HUES6 (cell line): ENCODE data around the gene VSIR.

Experiments used
- H3K27ac ChIP-seq: 2 replicates; pipeline ENCODE4 v1.7.0; 2013; ENCODE audit warnings: low read depth, mild to moderate bottlenecking, low read length, inconsistent platforms
- H3K27me3 ChIP-seq: 2 replicates; pipeline ENCODE4 v1.6.1; 2013; ENCODE audit warnings: low read length; ENCODE audit not compliant: control insufficient read depth, insufficient read depth
- H3K36me3 ChIP-seq: 2 replicates; pipeline ENCODE4 v1.6.1; 2013; ENCODE audit warnings: low read length; ENCODE audit not compliant: control insufficient read depth, insufficient read depth
- H3K4me1 ChIP-seq: 2 replicates; pipeline ENCODE4 v1.6.1; 2013; ENCODE audit warnings: low read length; ENCODE audit not compliant: control insufficient read depth, insufficient read depth
- H3K4me3 ChIP-seq: 2 replicates; pipeline ENCODE4 v1.5.1; 2013; ENCODE audit warnings: low read depth, low read length
- H3K9ac ChIP-seq: one replicate; pipeline ENCODE4 v1.6.1; 2013; ENCODE audit warnings: mild to moderate bottlenecking, low read length
- H3K9me3 ChIP-seq: 2 replicates; pipeline ENCODE4 v1.6.1; 2013; ENCODE audit warnings: low read depth, low read length; ENCODE audit not compliant: control insufficient read depth, insufficient read depth

VSIR gene

GRCh38 chr10:71743089-71743838, 30.1 kb downstream of the VSIR start:
- Histone ChIP-seq H3K4me1 (peaks cover 16% of the 10 kb centered on the region; the same call in 1 of the 2 replicates), H3K9me3 (no peaks in the 10 kb centered on the region), H3K27me3 (no peaks in the 10 kb centered on the region), H3K36me3 (no peaks in the 10 kb centered on the region), H3K9ac (no peak overlapping the region), H3K4me3 (no peak overlapping the region), H3K27ac (no peak overlapping the region)

DNA sequence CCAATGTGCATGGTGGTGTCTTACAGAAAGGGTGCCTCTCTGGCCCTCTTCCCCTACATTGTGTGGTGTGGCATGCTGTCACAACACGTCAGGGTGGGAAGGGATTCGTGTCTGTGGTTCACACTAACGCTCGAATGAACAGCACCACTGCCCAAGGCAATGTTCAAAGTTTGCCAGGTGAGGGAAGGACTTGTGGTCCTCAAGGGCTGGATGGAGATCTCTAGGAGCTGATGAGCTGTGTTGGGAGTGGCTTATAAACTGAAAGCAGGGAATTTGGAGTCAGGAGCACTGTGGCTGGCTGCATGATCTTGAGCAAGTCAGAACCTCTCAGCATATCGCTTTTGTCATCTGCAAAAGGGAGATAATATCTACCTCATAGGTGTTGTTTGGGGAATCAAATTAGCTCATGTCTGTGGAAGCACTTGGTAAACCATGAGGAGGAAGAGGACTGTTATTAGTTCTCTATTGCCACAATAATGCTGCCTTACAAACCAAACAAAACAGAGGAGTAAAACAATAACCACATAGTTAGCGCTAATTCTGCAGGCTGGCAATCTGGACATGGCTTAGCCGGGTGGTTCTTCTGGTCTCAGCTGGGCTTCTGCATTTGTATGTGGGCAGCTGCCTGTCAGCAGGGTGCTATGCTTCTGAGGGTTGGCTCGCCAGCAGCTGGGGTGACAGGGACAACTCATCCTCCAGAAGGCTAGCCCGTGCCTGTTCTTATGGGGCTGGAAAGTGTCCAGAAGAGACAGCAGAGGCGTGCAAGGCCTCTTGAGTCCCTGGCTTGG, 30.8 kb downstream of the VSIR start:
- H3K36me3 ChIP-seq: no peaks in the 10 kb centered on the region
- no peak overlapping the region for H3K9ac ChIP-seq
- no peaks in the 10 kb centered on the region for H3K9me3 ChIP-seq
- H3K27me3 ChIP-seq: no peaks in the 10 kb centered on the region
- H3K27ac ChIP-seq: no peak overlapping the region
- H3K4me3 ChIP-seq: no peak overlapping the region
- H3K4me1 ChIP-seq: peaks cover 15% of the 10 kb centered on the region; the same call in 1 of the 2 replicates

DNA sequence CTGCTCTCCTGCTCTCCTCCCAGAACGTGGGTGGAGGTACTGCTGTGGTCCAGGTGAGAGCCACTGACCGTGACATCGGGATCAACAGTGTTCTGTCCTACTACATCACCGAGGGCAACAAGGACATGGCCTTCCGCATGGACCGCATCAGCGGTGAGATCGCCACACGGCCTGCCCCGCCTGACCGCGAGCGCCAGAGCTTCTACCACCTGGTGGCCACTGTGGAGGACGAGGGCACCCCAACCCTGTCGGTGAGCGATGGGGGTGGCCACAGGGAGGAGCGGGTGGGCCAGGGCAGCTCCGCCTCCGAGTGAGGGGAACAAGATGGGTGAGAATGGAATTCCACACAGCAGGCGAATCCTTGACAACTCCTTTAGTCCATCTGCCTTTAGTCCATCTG, 31.6 kb downstream of the VSIR start:
- Histone ChIP-seq H3K4me3 (no peak overlapping the region), H3K27me3 (no peaks in the 10 kb centered on the region), H3K36me3 (no peaks in the 10 kb centered on the region), H3K4me1 (peaks cover 10% of the 10 kb centered on the region; the same call in 1 of the 2 replicates), H3K9me3 (no peaks in the 10 kb centered on the region), H3K9ac (no peak overlapping the region), H3K27ac (no peak overlapping the region)

DNA sequence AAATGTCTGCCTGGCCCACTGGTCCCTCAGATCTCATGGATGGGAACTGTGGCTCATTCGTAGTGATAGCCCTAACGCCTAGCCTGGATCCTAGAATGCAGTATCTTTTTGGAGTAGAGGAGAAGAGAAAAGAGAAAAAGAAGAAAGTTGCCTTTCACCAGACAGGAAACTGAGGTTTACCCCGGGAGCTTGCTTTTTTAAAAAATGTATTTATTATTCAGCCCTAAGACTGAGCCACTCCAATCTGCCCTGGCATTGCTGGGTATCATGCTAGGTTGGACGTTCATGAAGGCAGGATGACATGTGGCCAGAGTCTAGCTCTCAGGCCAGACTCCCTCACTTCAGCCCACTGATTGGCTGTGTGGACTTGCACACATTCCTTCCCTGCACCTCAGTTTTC, 32.3 kb downstream of the VSIR start:
- Histone ChIP-seq H3K4me3 (no peak overlapping the region), H3K4me1 (peaks cover 10% of the 10 kb centered on the region; the same call in 1 of the 2 replicates)

GRCh38 chr10:71740069-71740653, 33.2 kb downstream of the VSIR start:
- H3K27me3 ChIP-seq: no peaks in the 10 kb centered on the region
- no peaks in the 10 kb centered on the region for H3K36me3 ChIP-seq
- H3K9ac ChIP-seq: no peak overlapping the region
- H3K9me3 ChIP-seq: no peaks in the 10 kb centered on the region
- no peak overlapping the region for H3K27ac ChIP-seq
- H3K4me3 ChIP-seq: no peak overlapping the region
- peaks cover 10% of the 10 kb centered on the region; the same call in 1 of the 2 replicates for H3K4me1 ChIP-seq

More for the DNA sequence above, 32.3 kb downstream of the VSIR start:
- Histone ChIP-seq H3K27me3 (no peaks in the 10 kb centered on the region), H3K27ac (no peak overlapping the region), H3K36me3 (no peaks in the 10 kb centered on the region), H3K9me3 (no peaks in the 10 kb centered on the region), H3K9ac (no peak overlapping the region)

DNA sequence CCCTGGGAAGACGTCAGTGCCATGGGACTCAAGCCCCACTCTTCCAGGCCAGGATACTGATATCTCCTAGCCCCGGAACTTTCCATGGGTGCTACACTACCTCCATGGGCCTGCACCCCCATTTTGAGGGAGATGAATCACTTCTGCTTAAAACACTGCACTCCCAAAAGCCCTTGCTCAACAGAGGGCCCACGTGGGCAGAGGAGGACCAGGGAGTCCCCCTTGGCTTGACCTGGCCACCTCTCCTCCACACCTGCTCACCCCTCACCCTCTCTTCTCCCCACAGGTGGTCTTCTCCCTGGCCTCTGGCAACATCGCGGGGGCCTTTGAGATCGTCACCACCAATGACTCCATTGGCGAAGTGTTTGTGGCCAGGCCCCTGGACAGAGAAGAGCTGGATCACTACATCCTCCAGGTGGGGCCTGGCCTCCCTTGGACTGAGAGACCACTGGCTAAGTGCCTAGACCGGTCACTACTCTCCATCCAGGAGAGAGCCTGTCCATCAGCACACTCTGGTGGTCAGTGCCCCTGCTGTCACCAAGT, 33.9 kb downstream of the VSIR start:
- H3K9me3 ChIP-seq: no peaks in the 10 kb centered on the region
- no peaks in the 10 kb centered on the region for H3K27me3 ChIP-seq

DNA sequence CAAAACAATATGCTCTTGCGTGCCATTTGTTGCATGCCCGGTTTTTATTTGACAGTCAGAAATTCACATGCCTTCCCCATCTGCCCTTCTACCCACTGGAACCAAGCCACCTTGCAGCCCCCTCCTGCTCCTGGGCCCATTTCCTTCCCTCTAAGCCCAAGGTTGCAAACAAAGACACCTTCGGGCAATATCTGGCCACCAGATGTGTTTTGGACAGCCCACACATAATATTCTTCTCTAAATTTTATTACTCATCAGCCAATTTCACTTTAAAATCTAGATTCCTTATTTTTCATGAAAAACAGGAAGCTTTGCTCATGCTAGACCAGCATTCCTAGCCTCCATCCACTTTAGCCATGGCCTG, 35.5 kb downstream of the VSIR start:
- H3K36me3 ChIP-seq: no peaks in the 10 kb centered on the region
- H3K4me1 ChIP-seq: peaks cover 10% of the 10 kb centered on the region; the same call in 1 of the 2 replicates
- no peak overlapping the region for H3K4me3 ChIP-seq
- no peak overlapping the region for H3K9ac ChIP-seq
- no peak overlapping the region for H3K27ac ChIP-seq
- no peaks in the 10 kb centered on the region for H3K9me3 ChIP-seq
- no peaks in the 10 kb centered on the region for H3K27me3 ChIP-seq

More for the DNA sequence above, 33.9 kb downstream of the VSIR start:
- Histone ChIP-seq H3K4me3 (no peak overlapping the region), H3K27ac (no peak overlapping the region), H3K9ac (no peak overlapping the region), H3K36me3 (no peaks in the 10 kb centered on the region), H3K4me1 (peaks cover 10% of the 10 kb centered on the region; the same call in 1 of the 2 replicates)

DNA sequence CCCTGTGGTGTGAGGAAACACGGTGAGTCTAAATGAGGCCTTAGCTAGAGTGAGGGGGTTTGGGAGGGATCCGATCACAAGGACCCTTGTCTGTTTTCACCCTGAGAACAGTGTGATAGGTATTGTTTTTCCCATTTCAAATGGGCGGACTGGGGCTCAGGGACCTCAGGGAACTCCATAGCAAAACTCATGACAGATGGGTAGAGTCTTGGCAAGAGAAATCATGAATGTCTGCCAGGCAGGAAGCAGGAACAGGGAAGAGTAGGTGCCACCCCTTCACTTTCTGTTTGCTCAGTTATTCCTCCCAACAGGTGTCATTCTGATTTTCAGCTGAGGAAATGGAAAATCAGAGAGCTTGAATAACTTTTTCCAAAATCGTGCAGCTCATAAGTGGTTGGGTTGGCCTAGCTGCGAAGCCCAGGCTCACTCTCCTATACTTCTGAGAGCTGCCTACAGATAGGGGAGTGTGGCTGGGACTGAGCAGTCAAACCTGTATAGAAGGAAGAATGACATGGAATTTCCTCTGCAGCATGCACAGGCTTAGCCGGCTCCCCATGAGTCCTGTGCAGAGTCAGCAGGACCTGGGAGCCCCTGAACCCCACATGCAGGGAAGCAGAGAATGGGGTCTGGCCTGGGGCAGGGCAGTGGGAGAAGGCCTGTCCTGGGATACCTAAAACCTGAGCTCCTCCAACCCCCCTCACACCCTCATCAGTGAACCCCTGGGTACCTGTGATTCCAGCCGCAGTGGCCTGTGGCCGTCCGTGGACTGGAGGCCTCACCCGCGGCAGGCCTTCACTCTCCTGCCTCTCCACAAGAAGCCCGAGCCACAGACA, 36.1 kb downstream of the VSIR start:
- peaks cover 10% of the 10 kb centered on the region; the same call in 1 of the 2 replicates for H3K4me1 ChIP-seq

DNA sequence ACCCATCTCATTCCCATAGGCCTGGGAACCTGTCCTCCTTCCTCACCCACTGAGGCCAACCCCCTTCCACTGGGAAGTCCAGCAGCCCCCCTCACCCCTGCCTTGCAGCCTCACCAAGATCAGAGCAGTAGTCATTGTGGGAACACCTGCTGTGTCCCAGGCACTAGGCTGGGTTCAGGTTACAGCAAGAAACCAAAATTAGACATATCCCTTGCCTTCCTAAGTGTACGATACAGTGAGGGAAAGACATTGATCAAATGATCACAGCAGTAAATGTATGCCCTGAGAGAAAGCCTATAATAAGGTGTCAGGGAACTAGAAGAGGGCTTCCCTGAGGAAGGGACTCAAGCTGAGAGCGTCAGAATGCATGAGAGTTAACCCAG, 36.8 kb downstream of the VSIR start:
- Histone ChIP-seq H3K9ac (no peak overlapping the region), H3K9me3 (no peaks in the 10 kb centered on the region), H3K27me3 (no peaks in the 10 kb centered on the region), H3K27ac (no peak overlapping the region), H3K36me3 (no peaks in the 10 kb centered on the region), H3K4me3 (no peak overlapping the region), H3K4me1 (peaks cover 10% of the 10 kb centered on the region; the same call in 1 of the 2 replicates)

More for the DNA sequence above, 36.1 kb downstream of the VSIR start:
- Histone ChIP-seq H3K27me3 (no peaks in the 10 kb centered on the region), H3K36me3 (no peaks in the 10 kb centered on the region), H3K9ac (no peak overlapping the region), H3K27ac (no peak overlapping the region), H3K4me3 (no peak overlapping the region), H3K9me3 (no peaks in the 10 kb centered on the region)
